Omental fat pad (tissue), 4 donors: ENCODE results near the gene DPP6. TPM values are rescaled to one million over a fixed set of nuclear protein-coding genes. Genes with fewer than 3 reads are reported as not detected.

Experiments used
- ATAC-seq: fragments of 150-250 bp; one replicate; pipeline ENCODE4 v1.9.1; 2016; ENCODE audit warnings: mild to moderate bottlenecking, moderate library complexity; ENCODE audit not compliant: low FRiP score
- DNase-seq: peaks from one replicate; pipeline ENCODE4 v3.0.0-alpha.2; 2019; ENCODE audit warnings: low spot score
- CTCF ChIP-seq, 3 donors: fragments of 450-650 bp; IDR thresholded peaks; one replicate each; pipeline ENCODE4 v1.5.1; 2016 to 2017; ENCODE audit warnings: antibody characterized with exemption in 3 of 3, mild to moderate bottlenecking in 3 of 3, moderate library complexity in 2 of 3
- total RNA-seq, 4 donors: library from RNA; depleted of rRNA; stranded (reverse); fragments of >200 nt; gene quantifications; one replicate each; pipeline ENCODE4 v1.1.0, GENCODE V29; 2016

DPP6 gene
- total RNA-seq, 4 donors from 2014 or later: 0.13 to 1.8 (median 1.3) TPM

GRCh38 chr7:154748089-154748786 is 696.0 kb downstream of the DPP6 start:
- no peak for TF ChIP-seq CTCF (IDR thresholded peaks at IDR 0.05)
- DNase-seq (no peak), ATAC-seq (no peak)

DNA sequence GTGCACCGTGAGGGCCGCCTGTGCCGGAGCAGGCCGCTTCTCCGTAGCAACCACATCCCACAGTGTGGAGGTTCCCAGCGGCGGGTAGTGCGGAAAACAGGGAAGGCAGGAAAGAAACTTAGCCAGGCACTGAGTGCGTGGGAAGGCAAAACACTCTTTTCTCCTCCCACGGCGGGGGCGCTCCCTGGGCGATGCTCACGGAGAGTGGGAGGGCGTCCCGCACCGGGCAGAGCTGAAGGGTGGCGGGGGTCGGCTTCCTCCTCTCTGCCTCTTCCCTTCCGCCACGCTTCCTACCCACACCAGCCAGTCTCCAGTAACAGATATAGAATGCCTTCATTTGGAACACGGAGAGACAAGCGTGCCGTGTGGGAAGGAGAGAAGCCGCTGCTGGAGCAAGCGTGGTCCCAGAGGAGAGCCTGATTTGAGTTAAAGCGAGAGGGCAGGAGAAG is 698.2 kb downstream of the DPP6 start:
- no peak for TF ChIP-seq CTCF (IDR thresholded peaks at IDR 0.05)
- DNase-seq (no peak), ATAC-seq (no peak)

- ATAC-seq (no peak), DNase-seq (no peak)
- no peak for TF ChIP-seq CTCF (IDR thresholded peaks at IDR 0.05)
These were observed 701.0 kb downstream of the DPP6 start for GRCh38 chr7:154753226-154753625.

GRCh38 chr7:154757756-154758155 is 705.6 kb downstream of the DPP6 start:
- ATAC-seq (no peak), DNase-seq (no peak)
- TF ChIP-seq CTCF (IDR thresholded peaks at IDR 0.05): no peak

DNA sequence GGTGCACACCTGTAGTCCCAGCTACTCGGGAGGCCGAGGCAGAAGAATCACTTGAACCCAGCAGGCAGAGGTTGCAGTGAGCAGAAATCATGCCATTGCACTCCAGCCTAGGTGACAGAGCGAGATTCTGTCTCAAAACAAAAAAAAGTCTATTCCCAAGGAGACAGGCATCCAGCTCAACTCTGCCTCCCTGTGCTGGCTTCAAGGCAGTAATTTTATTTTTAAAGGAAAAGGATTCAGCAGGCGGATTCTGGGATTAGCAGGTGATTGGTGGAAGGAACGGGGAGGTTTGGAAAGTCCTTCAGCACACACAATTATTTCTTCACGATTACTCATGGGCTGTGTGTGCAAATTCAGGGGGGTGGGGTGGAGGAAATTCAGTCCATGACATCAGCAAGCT is 707.8 kb downstream of the DPP6 start:
- DNase-seq (no peak), ATAC-seq (no peak)
- no peak for TF ChIP-seq CTCF (IDR thresholded peaks at IDR 0.05)

DNA sequence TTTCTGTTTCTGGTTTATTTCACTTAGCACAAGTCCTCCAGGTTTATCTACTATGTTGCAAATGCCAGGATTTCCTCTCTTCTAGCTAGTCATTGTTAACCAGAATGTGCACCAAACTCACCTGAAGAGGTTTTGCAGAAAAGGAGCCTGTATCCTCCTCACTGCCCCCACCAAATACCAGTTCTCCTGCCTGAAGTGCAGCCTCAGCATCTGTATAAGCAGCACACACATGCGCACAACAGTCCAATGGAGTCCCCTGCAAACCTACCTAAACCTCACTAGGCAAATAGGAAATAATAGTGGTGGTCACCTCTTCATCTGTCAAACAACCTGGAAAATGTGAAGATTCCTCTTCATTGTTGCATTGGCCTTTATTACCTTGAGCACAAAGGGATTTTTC is 712.9 kb downstream of the DPP6 start:
- TF ChIP-seq CTCF (IDR thresholded peaks at IDR 0.05): no peak
- ATAC-seq (no peak), DNase-seq (no peak)

GRCh38 chr7:154767142-154767541 is 714.9 kb downstream of the DPP6 start:
- no peak for DNase-seq
- no peak for ATAC-seq
- TF ChIP-seq CTCF (IDR thresholded peaks at IDR 0.05): no peak
